Sigmoid colon (tissue), 7 donors: ENCODE data around the gene PSMC3. TPM values are rescaled to one million over a fixed set of nuclear protein-coding genes. Genes with fewer than 3 reads are reported as not detected.

Experiments
- DNase-seq: peaks from one replicate; pipeline ENCODE4 v3.0.0-alpha.2; 2019
- H3K27ac ChIP-seq, 4 donors: fragments of 200-600 bp; sonication (generic); one replicate each; pipeline ENCODE4 v1.5.1; 2016 to 2019; ENCODE audit warnings: mild to moderate bottlenecking in 1 of 4
- H3K27me3 ChIP-seq, 3 donors: fragments of 200-600 bp; sonication (generic); one replicate each; pipeline ENCODE4 v1.5.1; 2019; ENCODE audit warnings: mild to moderate bottlenecking in 1 of 3
- H3K36me3 ChIP-seq, 4 donors: fragments of 200-600 bp; sonication (generic); one replicate each; pipeline ENCODE4 v1.5.1; 2016 to 2019
- H3K4me1 ChIP-seq, 4 donors: fragments of 200-600 bp; sonication (generic); one replicate each; pipeline ENCODE4 v1.5.1; 2017 to 2019
- H3K4me3 ChIP-seq, 4 donors: fragments of 200-600 bp; sonication (generic); one replicate each; pipeline ENCODE4 v1.5.1; 2017 to 2019; ENCODE audit warnings: mild to moderate bottlenecking in 2 of 4, moderate library complexity in 1 of 4
- H3K9me3 ChIP-seq, 4 donors: fragments of 200-600 bp in 3 of 4; sonication (generic) in 3 of 4; one replicate each; pipeline versions ENCODE4 v1.5.1 to v1.6.1; 2013 to 2019
- EP300 ChIP-seq, 4 donors: sonication (generic); formaldehyde crosslinking; IDR thresholded peaks; one replicate each; pipeline ENCODE4 v1.6.1; 2017; ENCODE audit warnings: antibody characterized with exemption in 4 of 4
- POLR2A ChIP-seq, 2 donors: fragments of 450-650 bp; IDR thresholded peaks; one replicate each; pipeline ENCODE4 v1.6.1; 2016; ENCODE audit warnings: antibody characterized with exemption in 2 of 2, mild to moderate bottlenecking in 2 of 2, moderate library complexity in 2 of 2
- POLR2AphosphoS5 ChIP-seq, 4 donors: sonication (generic); formaldehyde crosslinking; IDR thresholded peaks; one replicate each; pipeline ENCODE4 v1.6.1; 2017; ENCODE audit warnings: antibody characterized with exemption in 4 of 4
- WGBS, 2 donors: extraction: QIAGEN DNeasy Blood & Tissue Kit; methylation state at CpG; one replicate each; pipeline ENCODE4 v1.1.7; 2013; 5-methylcytosine and 5-hydroxymethylcytosine counted together
- intact Hi-C: fragments of 100-400 bp; cut with DNase I; formaldehyde crosslinking; loops from one replicate; pipeline ENCODE4 v1.15.1; 2023
- polyA plus RNA-seq, 3 donors: library from polyadenylated mRNA; stranded (reverse); fragments of 200-250 nt; gene quantifications; one replicate each; pipeline ENCODE4 v1.2.3, GENCODE V29; 2013
- total RNA-seq, 4 donors: library from RNA; depleted of rRNA; stranded (reverse); fragments of >200 nt; gene quantifications; one replicate each; pipeline ENCODE4 v1.1.0, GENCODE V29; 2016
- TF ChIP-seq, protein P1 (sequence below), 4 experiments: fragments of 450-650 bp in 3 of 4; fragments of 200-600 bp in 1 of 4; IDR thresholded peaks; one replicate each; pipeline ENCODE4 v1.5.1; 2016 to 2019; ENCODE audit warnings: antibody characterized with exemption in 4 of 4, mild to moderate bottlenecking in 3 of 4, moderate library complexity in 2 of 4
- donor health status: healthy with polysubstance abuse.
- donor health status: Bipolar disorder and iron deficiency.
- donor health status: healthy.

Gene PSMC3
- total and polyA plus RNA-seq, 7 donors = 104 to 202 (median 151) TPM

GRCh38 chr11:47378836-47379170 is 47.4 kb downstream of the PSMC3 start:
- Histone ChIP-seq H3K4me3 (no peak overlapping the region), H3K9me3 (no peaks in the 10 kb centered on the region), H3K4me1 (peaks cover 0 to 6% (median 0%) of the 10 kb centered on the region in 4 donors), H3K27ac (peak overlapping the region in 3 of 4 donors; percentile 25 to 67 (median 42)), H3K27me3 (no peaks in the 10 kb centered on the region), H3K36me3 (no peaks in the 10 kb centered on the region)
- TF ChIP-seq, protein P1, sequence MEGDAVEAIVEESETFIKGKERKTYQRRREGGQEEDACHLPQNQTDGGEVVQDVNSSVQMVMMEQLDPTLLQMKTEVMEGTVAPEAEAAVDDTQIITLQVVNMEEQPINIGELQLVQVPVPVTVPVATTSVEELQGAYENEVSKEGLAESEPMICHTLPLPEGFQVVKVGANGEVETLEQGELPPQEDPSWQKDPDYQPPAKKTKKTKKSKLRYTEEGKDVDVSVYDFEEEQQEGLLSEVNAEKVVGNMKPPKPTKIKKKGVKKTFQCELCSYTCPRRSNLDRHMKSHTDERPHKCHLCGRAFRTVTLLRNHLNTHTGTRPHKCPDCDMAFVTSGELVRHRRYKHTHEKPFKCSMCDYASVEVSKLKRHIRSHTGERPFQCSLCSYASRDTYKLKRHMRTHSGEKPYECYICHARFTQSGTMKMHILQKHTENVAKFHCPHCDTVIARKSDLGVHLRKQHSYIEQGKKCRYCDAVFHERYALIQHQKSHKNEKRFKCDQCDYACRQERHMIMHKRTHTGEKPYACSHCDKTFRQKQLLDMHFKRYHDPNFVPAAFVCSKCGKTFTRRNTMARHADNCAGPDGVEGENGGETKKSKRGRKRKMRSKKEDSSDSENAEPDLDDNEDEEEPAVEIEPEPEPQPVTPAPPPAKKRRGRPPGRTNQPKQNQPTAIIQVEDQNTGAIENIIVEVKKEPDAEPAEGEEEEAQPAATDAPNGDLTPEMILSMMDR (IDR thresholded peaks at IDR 0.05) = no peak
- TF ChIP-seq EP300 (IDR thresholded peaks at IDR 0.05) (no peak), POLR2A (IDR thresholded peaks at IDR 0.05) (no peak), POLR2AphosphoS5 (IDR thresholded peaks at IDR 0.05) (no peak)
- intact Hi-C loops = no loop called here
- no peak for DNase-seq

GRCh38 chr11:47378010-47378835 is 48.0 kb downstream of the PSMC3 start, which contains the start of gene SPI1:
Gene SPI1 (minus strand): TSS chr11:47378547. CDS start chr11:47378353, 194 bp downstream.
- no peaks in the 10 kb centered on the region for H3K36me3 ChIP-seq
- peaks cover 0 to 6% (median 0%) of the 10 kb centered on the region in 4 donors for H3K4me1 ChIP-seq
- WGBS, 2 donors = 54 to 83% methylated on average over 31 of the region's 31 CpGs
- peak in 2 of 4 donors; percentile 9 to 17 for TF ChIP-seq POLR2AphosphoS5 (IDR thresholded peaks at IDR 0.05)
- TF ChIP-seq, protein P1 (IDR thresholded peaks at IDR 0.05) = no peak
- no peak for TF ChIP-seq EP300 (IDR thresholded peaks at IDR 0.05)
- peak in 1 of 2 donors; percentile 22 for TF ChIP-seq POLR2A (IDR thresholded peaks at IDR 0.05)
- H3K9me3 ChIP-seq = no peaks in the 10 kb centered on the region
- intact Hi-C loops = no loop called here
- H3K4me3 ChIP-seq = peak within 1 kb of the TSS in 3 of 4 donors; percentile 19 to 38 (median 35)
- H3K27me3 ChIP-seq = no peaks in the 10 kb centered on the region
- peak; percentile 85 for DNase-seq
- H3K27ac ChIP-seq = peak within 1 kb of the TSS; percentile 47 to 67 (median 56)

DNA sequence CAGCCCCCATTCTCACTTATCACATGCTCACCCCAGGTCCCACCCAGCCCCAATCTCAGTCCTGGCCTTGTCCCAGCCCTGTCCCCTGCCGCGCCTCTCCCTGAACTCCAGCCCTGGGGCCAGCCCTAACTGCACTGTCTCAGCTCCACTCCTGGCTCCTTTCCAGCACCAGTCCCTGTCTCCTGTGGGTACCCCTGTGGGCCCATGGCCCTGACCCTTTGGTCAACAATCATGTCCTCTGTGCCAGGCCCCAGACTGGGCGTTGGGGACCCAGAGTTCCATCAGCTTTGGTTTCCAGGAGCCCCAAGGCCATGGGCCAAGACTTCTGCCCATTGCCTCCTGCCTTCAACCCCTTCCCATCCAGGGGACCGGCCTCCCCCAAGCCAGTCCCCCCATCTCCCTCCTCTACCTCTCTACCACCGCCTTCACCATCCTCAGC is 48.6 kb downstream of the PSMC3 start:
- DNase-seq = no peak
- Histone ChIP-seq H3K4me1 (peaks cover 0 to 6% (median 0%) of the 10 kb centered on the region in 4 donors), H3K9me3 (no peaks in the 10 kb centered on the region), H3K27me3 (no peaks in the 10 kb centered on the region), H3K36me3 (no peaks in the 10 kb centered on the region), H3K4me3 (peak overlapping the region in 3 of 4 donors; percentile 19 to 38 (median 35)), H3K27ac (peak overlapping the region; percentile 47 to 67 (median 56))
- WGBS, 2 donors = 59 to 71% methylated on average over 5 of the region's 5 CpGs
- intact Hi-C loops = no loop called here
- TF ChIP-seq POLR2A (IDR thresholded peaks at IDR 0.05) (no peak), POLR2AphosphoS5 (IDR thresholded peaks at IDR 0.05) (no peak), EP300 (IDR thresholded peaks at IDR 0.05) (no peak)
- TF ChIP-seq, protein P1 (IDR thresholded peaks at IDR 0.05) = no peak

- no peak for DNase-seq
- H3K36me3 ChIP-seq = no peaks in the 10 kb centered on the region
- peak overlapping the region; percentile 47 to 67 (median 56) for H3K27ac ChIP-seq
- H3K4me1 ChIP-seq = peaks cover 0 to 6% (median 0%) of the 10 kb centered on the region in 4 donors
- intact Hi-C loops = no loop called here
- TF ChIP-seq, protein P1 (IDR thresholded peaks at IDR 0.05) = no peak
- TF ChIP-seq POLR2A (IDR thresholded peaks at IDR 0.05) (no peak), POLR2AphosphoS5 (IDR thresholded peaks at IDR 0.05) (no peak), EP300 (IDR thresholded peaks at IDR 0.05) (no peak)
- WGBS, 2 donors = 53 to 67% methylated on average over 14 of the region's 14 CpGs
- no peaks in the 10 kb centered on the region for H3K9me3 ChIP-seq
- H3K4me3 ChIP-seq = peak overlapping the region in 3 of 4 donors; percentile 19 to 38 (median 35)
- no peaks in the 10 kb centered on the region for H3K27me3 ChIP-seq
Observed at GRCh38 chr11:47376525-47377371, 49.5 kb downstream of the PSMC3 start.
